ENCODE data around the gene PRR13. TPM values are rescaled to one million over a fixed set of nuclear protein-coding genes. Genes with fewer than 3 reads are reported as not detected.
A peak's percentile ranks its signal among the peaks of the same experiment; 100 is the strongest.

The PRR13 gene
- total and polyA plus RNA-seq, 9 of the 15 experiments (the other 6 are each of a cell fraction or from before 2014, with no cell fraction given) = 117 to 835 (median 285) TPM

- TF ChIP-seq, protein P1, sequence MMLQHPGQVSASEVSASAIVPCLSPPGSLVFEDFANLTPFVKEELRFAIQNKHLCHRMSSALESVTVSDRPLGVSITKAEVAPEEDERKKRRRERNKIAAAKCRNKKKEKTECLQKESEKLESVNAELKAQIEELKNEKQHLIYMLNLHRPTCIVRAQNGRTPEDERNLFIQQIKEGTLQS (IDR thresholded peaks at IDR 0.05) = no peak
- TF ChIP-seq, protein P1 (CRISPR knock-in tag; conservative IDR thresholded peaks at IDR 0.05) = no peak
- TF ChIP-seq FOSL1 (tag; conservative IDR thresholded peaks at IDR 0.05) (peak; percentile 56), MAFF (IDR thresholded peaks at IDR 0.05; ENCODE audit: low read length) (no peak), HMG20A (CRISPR knock-in tag; conservative IDR thresholded peaks at IDR 0.05) (no peak), THRB (CRISPR knock-in tag; conservative IDR thresholded peaks at IDR 0.05) (no peak), IFI16 (CRISPR knock-in tag; IDR thresholded peaks at IDR 0.05) (no peak), ETS1 (conservative IDR thresholded peaks at IDR 0.05; ENCODE audit: control insufficient read depth, low read depth, low read length) (peak; percentile 25; the same call in 1 of the 2 replicates), ERF (CRISPR knock-in tag; IDR thresholded peaks at IDR 0.05) (no peak), ZNF23 (CRISPR knock-in tag; IDR thresholded peaks at IDR 0.05) (no peak), ZNF282 (CRISPR knock-in tag; IDR thresholded peaks at IDR 0.05) (no peak), CBX8 (IDR thresholded peaks at IDR 0.05; ENCODE audit: borderline replicate concordance, extremely low read depth, low read depth, low read length, poor library complexity, severe bottlenecking) (no peak), ILF3 (IDR thresholded peaks at IDR 0.05; ENCODE audit: borderline replicate concordance) (no peak), RAD51 (IDR thresholded peaks at IDR 0.05; ENCODE audit: borderline replicate concordance, low read depth) (no peak), HNRNPK (IDR thresholded peaks at IDR 0.05; ENCODE audit: low read depth, low read length, poor library complexity, severe bottlenecking) (peak; percentile 85), MECOM (CRISPR knock-in tag; IDR thresholded peaks at IDR 0.05) (no peak), HIVEP1 (CRISPR knock-in tag; IDR thresholded peaks at IDR 0.05) (0 out of 2 replicates have a peak, but pooled peaks have one; percentile 14)
- TF ChIP-seq, protein P2, sequence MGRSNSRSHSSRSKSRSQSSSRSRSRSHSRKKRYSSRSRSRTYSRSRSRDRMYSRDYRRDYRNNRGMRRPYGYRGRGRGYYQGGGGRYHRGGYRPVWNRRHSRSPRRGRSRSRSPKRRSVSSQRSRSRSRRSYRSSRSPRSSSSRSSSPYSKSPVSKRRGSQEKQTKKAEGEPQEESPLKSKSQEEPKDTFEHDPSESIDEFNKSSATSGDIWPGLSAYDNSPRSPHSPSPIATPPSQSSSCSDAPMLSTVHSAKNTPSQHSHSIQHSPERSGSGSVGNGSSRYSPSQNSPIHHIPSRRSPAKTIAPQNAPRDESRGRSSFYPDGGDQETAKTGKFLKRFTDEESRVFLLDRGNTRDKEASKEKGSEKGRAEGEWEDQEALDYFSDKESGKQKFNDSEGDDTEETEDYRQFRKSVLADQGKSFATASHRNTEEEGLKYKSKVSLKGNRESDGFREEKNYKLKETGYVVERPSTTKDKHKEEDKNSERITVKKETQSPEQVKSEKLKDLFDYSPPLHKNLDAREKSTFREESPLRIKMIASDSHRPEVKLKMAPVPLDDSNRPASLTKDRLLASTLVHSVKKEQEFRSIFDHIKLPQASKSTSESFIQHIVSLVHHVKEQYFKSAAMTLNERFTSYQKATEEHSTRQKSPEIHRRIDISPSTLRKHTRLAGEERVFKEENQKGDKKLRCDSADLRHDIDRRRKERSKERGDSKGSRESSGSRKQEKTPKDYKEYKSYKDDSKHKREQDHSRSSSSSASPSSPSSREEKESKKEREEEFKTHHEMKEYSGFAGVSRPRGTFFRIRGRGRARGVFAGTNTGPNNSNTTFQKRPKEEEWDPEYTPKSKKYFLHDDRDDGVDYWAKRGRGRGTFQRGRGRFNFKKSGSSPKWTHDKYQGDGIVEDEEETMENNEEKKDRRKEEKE (IDR thresholded peaks at IDR 0.05; ENCODE audit: borderline replicate concordance in 1 of 2, control insufficient read depth in 1 of 2, low read depth in 2 of 2, low read length in 1 of 2) = no peak
- TF ChIP-seq, protein P3, sequence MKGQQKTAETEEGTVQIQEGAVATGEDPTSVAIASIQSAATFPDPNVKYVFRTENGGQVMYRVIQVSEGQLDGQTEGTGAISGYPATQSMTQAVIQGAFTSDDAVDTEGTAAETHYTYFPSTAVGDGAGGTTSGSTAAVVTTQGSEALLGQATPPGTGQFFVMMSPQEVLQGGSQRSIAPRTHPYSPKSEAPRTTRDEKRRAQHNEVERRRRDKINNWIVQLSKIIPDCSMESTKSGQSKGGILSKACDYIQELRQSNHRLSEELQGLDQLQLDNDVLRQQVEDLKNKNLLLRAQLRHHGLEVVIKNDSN (CRISPR knock-in tag; IDR thresholded peaks at IDR 0.05) = 0 out of 2 replicates have a peak, but pooled peaks have one; percentile 4
Measured at GRCh38 chr12:53452159-53453077, 10.9 kb downstream of the PRR13 start (continued).

All from K562 (cell line).